NCI-H2227 (cell line): ENCODE results near the gene SLC25A34.

Experiments used
- DNase-seq: peaks from one replicate; lab custom pipeline; 2025; ENCODE audit not compliant: unreplicated experiment; lab: John Stamatoyannopoulos, UW

The SLC25A34 gene

GRCh38 chr1:15712168-15712567 is 23.9 kb upstream of the SLC25A34 start:
- no peak for DNase-seq

GRCh38 chr1:15714406-15715136 is 21.5 kb upstream of the SLC25A34 start:
- no peak for DNase-seq

GRCh38 chr1:15717418-15718125 is 18.5 kb upstream of the SLC25A34 start:
- no peak for DNase-seq

GRCh38 chr1:15718199-15718601 is 17.9 kb upstream of the SLC25A34 start:
- no peak for DNase-seq

GRCh38 chr1:15719381-15720120 is 16.5 kb upstream of the SLC25A34 start:
- DNase-seq: no peak

- no peak for DNase-seq
Measured at GRCh38 chr1:15720861-15721260, 15.2 kb upstream of the SLC25A34 start.

GRCh38 chr1:15722411-15722810 is 13.6 kb upstream of the SLC25A34 start:
- no peak for DNase-seq

- no peak for DNase-seq
Measured at GRCh38 chr1:15722836-15723532, 13.1 kb upstream of the SLC25A34 start.

- DNase-seq: no peak
Measured at GRCh38 chr1:15723631-15724246, 12.3 kb upstream of the SLC25A34 start.

- DNase-seq: no peak
Measured at GRCh38 chr1:15724949-15725880, 10.8 kb upstream of the SLC25A34 start.

- DNase-seq: no peak
Measured at GRCh38 chr1:15726508-15726907, 9.6 kb upstream of the SLC25A34 start.

- no peak for DNase-seq
Measured at GRCh38 chr1:15727021-15727420, 9.0 kb upstream of the SLC25A34 start.

- no peak for DNase-seq
Measured at GRCh38 chr1:15727424-15727823, 8.6 kb upstream of the SLC25A34 start.

- no peak for DNase-seq
Measured at GRCh38 chr1:15727866-15728534, 8.1 kb upstream of the SLC25A34 start.

- no peak for DNase-seq
Measured at GRCh38 chr1:15728937-15729657, 7.0 kb upstream of the SLC25A34 start.

GRCh38 chr1:15730423-15730822 is 5.6 kb upstream of the SLC25A34 start:
- no peak for DNase-seq

- DNase-seq: no peak
Measured at GRCh38 chr1:15730936-15731335, 5.1 kb upstream of the SLC25A34 start.
